ENCODE data around the gene PRPF6. TPM values are rescaled to one million over a fixed set of nuclear protein-coding genes. Genes with fewer than 3 reads are reported as not detected.
A peak's percentile ranks its signal among the peaks of the same experiment; 100 is the strongest.

The PRPF6 gene
- total and polyA plus RNA-seq, 2 of the 13 experiments (the other 11 are each of a cell fraction or from before 2014, with no cell fraction given): 63.7 to 101 TPM

DNA sequence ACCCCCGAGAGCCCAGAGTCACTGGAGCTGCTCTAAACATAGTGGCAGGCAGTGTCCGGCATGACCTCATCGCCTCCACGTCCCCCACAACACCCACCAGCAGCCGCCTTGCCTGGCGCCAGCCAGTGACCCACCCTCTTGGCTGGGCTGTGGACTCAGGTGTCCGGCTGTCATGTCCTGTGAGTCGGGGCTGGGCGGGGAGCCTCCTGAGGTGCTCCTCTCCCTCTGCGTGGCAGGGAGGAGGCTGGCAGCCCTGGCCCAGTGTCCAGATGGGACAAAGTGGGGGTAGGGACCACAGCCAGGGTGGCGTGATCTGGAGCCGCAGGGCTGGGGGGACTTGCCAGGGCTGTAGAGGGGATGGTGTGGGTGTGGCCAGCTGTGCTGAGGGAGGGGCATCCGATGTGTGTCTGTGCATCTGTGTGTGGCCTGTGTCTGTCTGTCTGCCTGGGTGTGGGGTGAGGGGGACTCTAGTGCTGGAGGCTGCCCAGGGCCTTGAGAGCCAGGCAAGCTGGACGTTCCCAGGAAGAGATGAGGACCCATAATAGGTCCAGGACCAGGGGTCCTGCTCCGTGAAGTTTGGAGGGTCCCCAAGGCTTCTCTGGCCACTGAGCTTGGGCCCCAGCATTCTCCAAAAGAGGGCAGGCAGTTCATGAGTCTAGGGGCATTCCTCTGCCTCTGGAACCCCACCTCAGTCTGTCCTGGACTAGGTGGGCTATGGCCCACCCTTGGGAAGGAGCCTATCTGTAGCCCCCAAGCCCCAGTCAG lies 70.8 kb downstream of the PRPF6 start:
- Histone ChIP-seq H3K79me2 (ENCODE audit: insufficient read depth, low read length) (peaks cover 4% of the 10 kb centered on the region), H3K4me3 (replicated peaks in 1 of 3; ENCODE audit: insufficient read depth in 1 of 3, low read depth in 2 of 3, low read length in 3 of 3) (peak overlapping the region in 2 of 3 experiments; percentile 77 to 88; a peak in 3 of 6 replicates), H3K4me1 (ENCODE audit: insufficient read depth, low read length) (peaks cover 69% of the 10 kb centered on the region), H3K27ac (ENCODE audit: extremely low read length, insufficient read depth, low read length) (no peak overlapping the region), H3K27me3 (ENCODE audit: control insufficient read depth in 1 of 2, insufficient read depth in 2 of 2, low read length in 2 of 2) (no peaks in the 10 kb centered on the region; a peak in 1 of 5 replicates), H3K9me3 (ENCODE audit: low read length) (no peaks in the 10 kb centered on the region), H2AFZ (ENCODE audit: low read length) (no peak overlapping the region), H3K4me2 (ENCODE audit: low read depth, low read length) (peak overlapping the region; percentile 98), H3K9ac (ENCODE audit: insufficient read depth, low read depth, low read length) (peak overlapping the region; percentile 79; the same call in 1 of the 2 replicates), H4K20me1 (ENCODE audit: insufficient read depth, low read length) (no peaks in the 10 kb centered on the region), H3K36me3 (replicated peaks in 1 of 2; ENCODE audit: control insufficient read depth in 1 of 2, insufficient read depth in 2 of 2, low read length in 2 of 2) (no peaks in the 10 kb centered on the region)
- in situ Hi-C loops (cut with HindIII; ENCODE audit: extremely low pct_ligation_motif_present, low pct_unique_long_range_greater_than_20kb) (no loop called here), intact Hi-C loops (cut with micrococcal nuclease; ENCODE audit: unreplicated experiment) (no loop called here)
- ChIA-PET CTCF (ENCODE audit: low intra/inter-chr PET ratio, low total read pairs) (no interaction called here), POLR2A (interaction anchor here (0.6 to 9.4 kb wide), 8 partner anchors 10 to 393 kb away, joined by 3 to 252 read pairs (median 6); partner anchors contain the start of genes C20orf204, OPRL1, PRPF6 and RGS19)
- 33% methylated on average over 14 of the region's 15 CpGs for WGBS (ENCODE audit: low lambda C conversion rate)
- DNase-seq (ENCODE audit: low spot score) (no peak), ATAC-seq (no peak), FAIRE-seq (no peak)
- no TSS peak for BruUV-seq (replicated peaks)
- TF ChIP-seq MXD3 (CRISPR knock-in tag; IDR thresholded peaks at IDR 0.05) (no peak), REXO4 (CRISPR knock-in tag; IDR thresholded peaks at IDR 0.05; ENCODE audit: borderline replicate concordance) (no peak), PTBP1 (IDR thresholded peaks at IDR 0.05; ENCODE audit: low read depth, low read length, poor library complexity, severe bottlenecking) (peak; percentile 35), ZNF616 (CRISPR knock-in tag; IDR thresholded peaks at IDR 0.05; ENCODE audit: low read depth) (no peak), ZMYM2 (CRISPR knock-in tag; IDR thresholded peaks at IDR 0.05) (no peak), XRCC5 (optimal IDR thresholded peaks at IDR 0.05; ENCODE audit: low read length) (peak; percentile 16), GTF3A (CRISPR knock-in tag; conservative IDR thresholded peaks at IDR 0.05) (0 out of 2 replicates have a peak, but pooled peaks have one; percentile 28), TBX3 (IDR thresholded peaks at IDR 0.05; ENCODE audit: borderline replicate concordance) (no peak), ZNF556 (CRISPR knock-in tag; IDR thresholded peaks at IDR 0.05; ENCODE audit: borderline replicate concordance) (0 out of 2 replicates have a peak, but pooled peaks have one; percentile 68), ZNF766 (CRISPR knock-in tag; IDR thresholded peaks at IDR 0.05; ENCODE audit: borderline replicate concordance) (no peak), KDM5B (CRISPR knock-in tag; IDR thresholded peaks at IDR 0.05; ENCODE audit: borderline replicate concordance) (peak; percentile 45; the same call in 1 of the 2 replicates), ZNF263 (CRISPR knock-in tag; IDR thresholded peaks at IDR 0.05) (peak; percentile 84), ZNF839 (CRISPR knock-in tag; IDR thresholded peaks at IDR 0.05; ENCODE audit: borderline replicate concordance) (peak; percentile 24; the same call in 1 of the 2 replicates), ZNF121 (CRISPR knock-in tag; IDR thresholded peaks at IDR 0.05) (peak; percentile 87), MATR3 (CRISPR knock-in tag; IDR thresholded peaks at IDR 0.05) (0 out of 2 replicates have a peak, but pooled peaks have one; percentile 27), ATF7 (IDR thresholded peaks at IDR 0.05) (no peak), ATF7 (CRISPR knock-in tag; IDR thresholded peaks at IDR 0.05) (0 out of 2 replicates have a peak, but pooled peaks have one; percentile 48), CBX5 (CRISPR knock-in tag; IDR thresholded peaks at IDR 0.05; ENCODE audit: borderline replicate concordance) (no peak), PRMT3 (CRISPR knock-in tag; IDR thresholded peaks at IDR 0.05; ENCODE audit: borderline replicate concordance, low read depth) (no peak), MEIS1 (CRISPR knock-in tag; IDR thresholded peaks at IDR 0.05; ENCODE audit: borderline replicate concordance) (peak; percentile 32; the same call in 1 of the 2 replicates)
- TF ChIP-seq, protein P1, sequence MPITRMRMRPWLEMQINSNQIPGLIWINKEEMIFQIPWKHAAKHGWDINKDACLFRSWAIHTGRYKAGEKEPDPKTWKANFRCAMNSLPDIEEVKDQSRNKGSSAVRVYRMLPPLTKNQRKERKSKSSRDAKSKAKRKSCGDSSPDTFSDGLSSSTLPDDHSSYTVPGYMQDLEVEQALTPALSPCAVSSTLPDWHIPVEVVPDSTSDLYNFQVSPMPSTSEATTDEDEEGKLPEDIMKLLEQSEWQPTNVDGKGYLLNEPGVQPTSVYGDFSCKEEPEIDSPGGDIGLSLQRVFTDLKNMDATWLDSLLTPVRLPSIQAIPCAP (CRISPR knock-in tag; IDR thresholded peaks at IDR 0.05; ENCODE audit: low read depth): 0 out of 2 replicates have a peak, but pooled peaks have one; percentile 22

All from HepG2 (cell line).